Neural progenitor cell (in vitro differentiated cells): Measurements from ENCODE around the gene FBP1. TPM values are rescaled to one million over a fixed set of nuclear protein-coding genes. Genes with fewer than 3 reads are reported as not detected.

Experiments used
- DNase-seq: peaks from one replicate; pipeline ENCODE4 v3.0.0-alpha.2; 2016; ENCODE audit warnings: low spot score
- H2AFZ ChIP-seq: fragments of 200-600 bp; sonication (generic); replicated peaks from 2 replicates; pipeline ENCODE4 v1.6.1; 2016; ENCODE audit warnings: antibody characterized with exemption
- H3F3A ChIP-seq: fragments of 200-600 bp; sonication (generic); 2 replicates; pipeline ENCODE4 v1.6.1; 2016; ENCODE audit warnings: antibody characterized with exemption, low read depth
- H3K27ac ChIP-seq: fragments of 200-600 bp; sonication (generic); 2 replicates; pipeline ENCODE4 v1.5.1; 2016; ENCODE audit warnings: mild to moderate bottlenecking
- H3K27me3 ChIP-seq: fragments of 200-600 bp; sonication (generic); 2 replicates; pipeline ENCODE4 v1.6.1; 2016; ENCODE audit warnings: mild to moderate bottlenecking, moderate library complexity
- H3K36me3 ChIP-seq: fragments of 200-600 bp; sonication (generic); 2 replicates; pipeline ENCODE4 v1.5.1; 2016
- H3K4me1 ChIP-seq: fragments of 200-600 bp; sonication (generic); 2 replicates; pipeline ENCODE4 v1.6.1; 2016; ENCODE audit warnings: mixed run types
- H3K4me2 ChIP-seq: fragments of 200-600 bp; sonication (generic); 2 replicates; pipeline ENCODE4 v1.6.1; 2016
- H3K4me3 ChIP-seq: fragments of 200-600 bp; sonication (generic); 2 replicates; pipeline ENCODE4 v1.5.1; 2016
- H3K79me2 ChIP-seq: fragments of 200-600 bp; sonication (generic); 2 replicates; pipeline ENCODE4 v1.6.1; 2016; ENCODE audit warnings: low read depth
- H3K9ac ChIP-seq: fragments of 200-600 bp; sonication (generic); 2 replicates; pipeline ENCODE4 v1.6.1; 2016
- H3K9me3 ChIP-seq: fragments of 200-600 bp; sonication (generic); 2 replicates; pipeline ENCODE4 v1.5.1; 2016; ENCODE audit warnings: low read depth
- H4K20me1 ChIP-seq: fragments of 200-600 bp; sonication (generic); 2 replicates; pipeline ENCODE4 v1.6.1; 2016; ENCODE audit warnings: low read depth
- H3K27ac Mint-ChIP-seq: 3 replicates; pipeline ENCODE4 v1.8.0; 2021; ENCODE audit warnings: mixed read lengths
- H3K27me3 Mint-ChIP-seq: 2 replicates; pipeline ENCODE4 v1.8.0; 2022; ENCODE audit warnings: low read depth, mild to moderate bottlenecking, inconsistent platforms, moderate library complexity, mixed read lengths; ENCODE audit not compliant: insufficient read depth
- H3K36me3 Mint-ChIP-seq: 3 replicates; pipeline ENCODE4 v1.8.0; 2021; ENCODE audit warnings: mixed read lengths
- H3K4me1 Mint-ChIP-seq: 3 replicates; pipeline ENCODE4 v1.8.0; 2021; ENCODE audit warnings: mixed read lengths
- H3K4me3 Mint-ChIP-seq: 3 replicates; pipeline ENCODE4 v1.8.0; 2021; ENCODE audit warnings: mild to moderate bottlenecking, moderate library complexity, mixed read lengths
- H3K9me3 Mint-ChIP-seq: 3 replicates; pipeline ENCODE4 v1.8.0; 2020; ENCODE audit warnings: mixed read lengths
- EZH2 ChIP-seq: fragments of 200-600 bp; sonication (generic); IDR thresholded peaks from 2 replicates; pipeline ENCODE4 v1.6.1; 2017; ENCODE audit warnings: antibody characterized with exemption, mild to moderate bottlenecking, moderate library complexity
- EZH2phosphoT487 ChIP-seq: fragments of 200-600 bp; sonication (generic); IDR thresholded peaks from 2 replicates; pipeline ENCODE4 v1.6.1; 2017; ENCODE audit warnings: antibody characterized with exemption
- total RNA-seq: library from RNA; depleted of rRNA; stranded (reverse); fragments of >200 nt; gene quantifications from 2 replicates; pipeline ENCODE4 v1.2.3, GENCODE V29; 2015; ENCODE audit warnings: low replicate concordance
- TF ChIP-seq, protein P1 (sequence below): fragments of 200-600 bp; sonication (generic); IDR thresholded peaks from 2 replicates; pipeline ENCODE4 v1.5.1; 2017; ENCODE audit warnings: antibody characterized with exemption, mild to moderate bottlenecking

Gene FBP1
- total RNA-seq, 1 donor from 2014 or later = not detected

DNA sequence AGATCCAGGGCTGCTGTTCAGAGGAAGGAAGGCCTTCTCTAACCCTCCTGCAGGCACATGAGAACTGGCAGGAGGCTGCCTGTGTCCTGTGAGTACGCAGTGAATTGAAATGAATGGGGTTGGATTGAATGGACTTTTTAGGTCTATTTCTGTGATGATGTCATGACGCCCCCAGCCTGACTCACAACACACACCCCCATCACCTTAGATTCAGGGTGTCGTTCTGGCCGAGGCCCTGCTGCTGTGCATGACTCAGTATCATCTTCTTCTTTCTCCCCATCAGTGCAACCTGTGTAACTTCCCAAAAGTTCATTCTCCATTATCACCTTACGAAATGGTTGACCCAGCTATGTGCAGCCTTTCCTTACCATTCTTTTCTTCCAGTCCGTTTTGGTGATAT, 79.1 kb downstream of the FBP1 start:
- H3K4me1 ChIP-seq = no peaks in the 10 kb centered on the region
- Mint-ChIP-seq H3K36me3 (peaks cover 11% of the 10 kb centered on the region), H3K27me3 (no peaks in the 10 kb centered on the region), H3K4me1 (peaks cover 11% of the 10 kb centered on the region), H3K9me3 (no peaks in the 10 kb centered on the region), H3K4me3 (no peak overlapping the region), H3K27ac (no peak overlapping the region)
- no peak overlapping the region for H2AFZ ChIP-seq
- no peak for DNase-seq
- no peaks in the 10 kb centered on the region for H3K9me3 ChIP-seq
- H3K36me3 ChIP-seq = peaks cover 7% of the 10 kb centered on the region
- no peak for TF ChIP-seq EZH2
- TF ChIP-seq EZH2phosphoT487 = no peak
- TF ChIP-seq, protein P1, sequence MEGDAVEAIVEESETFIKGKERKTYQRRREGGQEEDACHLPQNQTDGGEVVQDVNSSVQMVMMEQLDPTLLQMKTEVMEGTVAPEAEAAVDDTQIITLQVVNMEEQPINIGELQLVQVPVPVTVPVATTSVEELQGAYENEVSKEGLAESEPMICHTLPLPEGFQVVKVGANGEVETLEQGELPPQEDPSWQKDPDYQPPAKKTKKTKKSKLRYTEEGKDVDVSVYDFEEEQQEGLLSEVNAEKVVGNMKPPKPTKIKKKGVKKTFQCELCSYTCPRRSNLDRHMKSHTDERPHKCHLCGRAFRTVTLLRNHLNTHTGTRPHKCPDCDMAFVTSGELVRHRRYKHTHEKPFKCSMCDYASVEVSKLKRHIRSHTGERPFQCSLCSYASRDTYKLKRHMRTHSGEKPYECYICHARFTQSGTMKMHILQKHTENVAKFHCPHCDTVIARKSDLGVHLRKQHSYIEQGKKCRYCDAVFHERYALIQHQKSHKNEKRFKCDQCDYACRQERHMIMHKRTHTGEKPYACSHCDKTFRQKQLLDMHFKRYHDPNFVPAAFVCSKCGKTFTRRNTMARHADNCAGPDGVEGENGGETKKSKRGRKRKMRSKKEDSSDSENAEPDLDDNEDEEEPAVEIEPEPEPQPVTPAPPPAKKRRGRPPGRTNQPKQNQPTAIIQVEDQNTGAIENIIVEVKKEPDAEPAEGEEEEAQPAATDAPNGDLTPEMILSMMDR = no peak
- H3K79me2 ChIP-seq = peaks cover 28% of the 10 kb centered on the region
- H3K4me2 ChIP-seq = no peak overlapping the region
- no peaks in the 10 kb centered on the region for H3K27me3 ChIP-seq
- no peak overlapping the region for H3K9ac ChIP-seq
- no peaks in the 10 kb centered on the region for H3F3A ChIP-seq
- H3K27ac ChIP-seq = no peak overlapping the region
- H4K20me1 ChIP-seq = no peaks in the 10 kb centered on the region
- H3K4me3 ChIP-seq = no peak overlapping the region

DNA sequence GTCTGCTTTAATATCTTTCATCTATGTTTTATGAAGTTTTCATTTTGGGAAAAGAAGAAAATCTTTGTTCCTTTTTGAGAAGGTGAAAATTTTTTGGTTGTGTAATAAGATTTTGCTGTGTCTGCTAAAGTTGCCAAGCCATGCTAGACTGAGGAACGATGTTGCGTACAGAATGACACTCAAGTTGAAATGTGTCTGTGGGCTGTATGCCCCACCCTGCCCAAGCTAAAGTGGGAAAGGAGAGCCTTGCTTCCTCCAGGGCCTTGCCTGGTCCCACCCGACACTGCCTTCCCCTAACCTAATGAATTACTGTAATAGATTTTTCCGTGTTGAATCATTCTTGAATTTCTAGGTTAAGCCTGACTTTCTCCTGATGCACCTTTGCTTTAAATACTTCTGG, 81.9 kb downstream of the FBP1 start:
- Mint-ChIP-seq H3K4me3 (no peak overlapping the region), H3K27ac (no peak overlapping the region), H3K36me3 (peaks cover 2% of the 10 kb centered on the region), H3K9me3 (no peaks in the 10 kb centered on the region), H3K4me1 (peaks cover 11% of the 10 kb centered on the region), H3K27me3 (no peaks in the 10 kb centered on the region)
- DNase-seq = no peak
- peaks cover 28% of the 10 kb centered on the region for H3K79me2 ChIP-seq
- no peaks in the 10 kb centered on the region for H4K20me1 ChIP-seq
- no peaks in the 10 kb centered on the region for H3K36me3 ChIP-seq
- H3F3A ChIP-seq = peaks cover 2% of the 10 kb centered on the region
- no peak overlapping the region for H3K9ac ChIP-seq
- H3K9me3 ChIP-seq = no peaks in the 10 kb centered on the region
- no peak overlapping the region for H3K4me3 ChIP-seq
- peak overlapping the region; percentile 99 for H3K4me2 ChIP-seq
- no peak overlapping the region for H2AFZ ChIP-seq
- no peaks in the 10 kb centered on the region for H3K27me3 ChIP-seq
- TF ChIP-seq EZH2 (no peak), EZH2phosphoT487 (no peak)
- TF ChIP-seq, protein P1 = no peak
- no peak overlapping the region for H3K27ac ChIP-seq
- H3K4me1 ChIP-seq = no peaks in the 10 kb centered on the region

DNA sequence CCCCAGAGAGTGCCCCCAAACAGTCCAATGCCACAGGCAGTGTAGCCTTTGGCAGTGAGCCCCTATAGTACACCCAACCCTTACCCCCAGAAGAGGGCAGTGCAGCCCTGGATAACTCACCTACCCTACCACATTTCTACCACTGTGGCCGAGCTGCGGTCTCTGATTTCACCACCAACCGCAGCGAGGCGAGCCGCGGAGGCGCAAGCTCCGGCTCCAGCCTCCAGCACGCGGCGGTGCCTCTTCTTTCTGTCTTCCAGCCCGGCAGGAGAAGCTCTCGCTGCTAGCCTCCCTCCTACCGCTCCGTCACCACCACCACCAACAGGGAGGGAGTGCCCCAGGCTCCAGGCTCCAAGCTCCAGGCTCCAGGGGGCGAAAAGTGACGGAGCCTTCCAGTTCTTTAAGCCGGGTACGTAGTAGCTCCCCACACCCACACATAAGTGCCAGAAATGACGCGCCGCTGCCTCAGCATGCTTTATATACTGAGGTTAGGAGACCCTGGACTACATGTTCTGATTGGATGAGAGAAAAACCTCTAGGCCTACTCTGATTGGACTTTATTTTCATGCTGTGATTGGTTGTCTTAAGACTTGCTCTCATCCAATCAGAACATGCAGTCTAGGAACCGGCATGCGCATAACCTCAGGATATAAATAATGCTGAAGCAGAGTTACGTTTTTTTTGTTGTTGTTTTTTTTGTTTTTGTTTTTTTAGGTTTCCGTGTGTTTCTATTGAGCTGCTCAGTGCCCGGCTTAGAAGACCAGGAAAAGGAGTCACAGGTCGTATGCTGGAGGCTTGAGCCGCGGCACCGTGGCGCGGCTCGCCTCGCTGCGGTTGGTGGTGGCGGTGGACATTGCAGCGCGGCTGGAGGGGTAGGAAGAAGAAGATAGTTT, 84.6 kb downstream of the FBP1 start, which contains the start of gene PCAT7:
Gene PCAT7 (plus strand): TSS at position 645 of the 893 bp plus-strand sequence.
- peaks cover 11% of the 10 kb centered on the region for H3K4me1 Mint-ChIP-seq
- Histone ChIP-seq H3K27ac (peak within 1 kb of the TSS; percentile 76), H3K9ac (peak within 1 kb of the TSS; percentile 71), H3K9me3 (no peaks in the 10 kb centered on the region), H3K27me3 (no peaks in the 10 kb centered on the region), H3K79me2 (peaks cover 28% of the 10 kb centered on the region), H3F3A (peaks cover 2% of the 10 kb centered on the region), H3K4me3 (peak within 1 kb of the TSS; percentile 66), H3K4me1 (no peaks in the 10 kb centered on the region), H3K4me2 (peak within 1 kb of the TSS; percentile 99), H2AFZ (peak within 1 kb of the TSS; percentile 94), H4K20me1 (no peaks in the 10 kb centered on the region), H3K36me3 (no peaks in the 10 kb centered on the region)
- TF ChIP-seq EZH2phosphoT487 (no peak), EZH2 (no peak)
- TF ChIP-seq, protein P1 = peak; percentile 73
- peak; percentile 93 for DNase-seq
- no peaks in the 10 kb centered on the region for H3K27me3 Mint-ChIP-seq
- no peaks in the 10 kb centered on the region for H3K9me3 Mint-ChIP-seq
- H3K36me3 Mint-ChIP-seq = no peaks in the 10 kb centered on the region
- H3K4me3 Mint-ChIP-seq = no peak within 1 kb of the TSS
- no peak within 1 kb of the TSS for H3K27ac Mint-ChIP-seq
